HCT116 (cell line): Measurements from ENCODE around the gene SLC25A33.

Experiments
- CTCF ChIP-seq, 3 experiments: fragments of 200-600 bp in 1 of 3; sonication (generic) in 1 of 3; IDR thresholded peaks in 2 of 3; conservative IDR thresholded peaks in 1 of 3; 2 replicates each; pipeline ENCODE4 v1.5.1; 2012 to 2017; ENCODE audit warnings: low read depth in 2 of 3, low read length in 2 of 3, antibody characterized with exemption in 1 of 3, borderline replicate concordance in 1 of 3, control low read depth in 1 of 3, mild to moderate bottlenecking in 1 of 3, mixed read lengths in 1 of 3, mixed run types in 1 of 3, moderate library complexity in 1 of 3; ENCODE audit not compliant: insufficient read depth in 1 of 3
- EZH2phosphoT487 ChIP-seq: fragments of 200-600 bp; IDR thresholded peaks from 2 replicates; pipeline ENCODE4 v1.6.1; 2018; ENCODE audit warnings: antibody characterized with exemption, borderline replicate concordance
- SIN3A ChIP-seq: IDR thresholded peaks from 2 replicates; pipeline ENCODE4 v1.6.1; 2012; ENCODE audit warnings: low read depth
- SP1 ChIP-seq: IDR thresholded peaks from 2 replicates; pipeline ENCODE4 v1.6.1; 2012; ENCODE audit warnings: low read depth

GRCh38 chr1:9591669-9592509, 52.6 kb downstream of the SLC25A33 start:
- TF ChIP-seq SP1: no peak
- no peak for TF ChIP-seq CTCF (IDR thresholded peaks at IDR 0.05 in 2 of 3, conservative IDR thresholded peaks at IDR 0.05 in 1 of 3; ENCODE audit: borderline replicate concordance in 1 of 3, insufficient read depth in 1 of 3, low read depth in 2 of 3, low read length in 2 of 3)
- no peak for TF ChIP-seq SIN3A
- TF ChIP-seq EZH2phosphoT487: no peak
